ENCODE results near the gene RPS3.
A peak's percentile ranks its signal among the peaks of the same experiment; 100 is the strongest.

RPS3 gene

DNA sequence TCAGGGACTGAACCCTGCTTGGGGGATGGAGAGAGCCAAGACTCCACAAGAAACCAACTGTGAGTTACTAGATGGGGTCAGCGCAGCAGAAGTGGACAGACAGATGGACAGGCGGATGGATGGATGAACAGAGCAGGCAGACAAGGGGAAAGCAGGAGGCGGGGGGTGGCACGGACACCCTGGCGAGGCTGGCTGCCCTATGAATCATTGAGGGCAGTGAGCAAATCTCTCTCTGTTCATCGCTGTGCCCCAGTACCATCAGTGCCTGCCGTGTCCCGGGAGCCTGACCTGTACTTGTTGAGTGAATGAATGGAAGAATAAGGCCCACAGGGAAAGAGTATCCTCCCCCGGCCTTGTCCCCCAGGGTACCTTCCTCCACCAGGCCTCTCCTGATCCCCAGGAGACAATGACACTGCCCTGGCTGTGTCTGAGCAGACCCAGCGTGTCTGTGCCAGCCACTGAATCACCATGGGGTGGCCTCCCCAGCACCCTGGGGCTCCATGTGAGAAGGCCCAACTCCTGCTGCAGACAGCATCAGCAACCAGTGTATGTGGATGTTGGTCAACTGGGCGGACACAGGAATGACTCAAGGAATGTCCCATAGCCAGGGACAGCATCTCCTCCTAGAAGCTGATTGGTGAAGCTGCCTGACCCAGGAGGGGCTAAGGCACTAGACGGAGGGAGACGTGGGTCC lies 38.8 kb downstream of the RPS3 start:
- DNase-seq, result no peak

DNA sequence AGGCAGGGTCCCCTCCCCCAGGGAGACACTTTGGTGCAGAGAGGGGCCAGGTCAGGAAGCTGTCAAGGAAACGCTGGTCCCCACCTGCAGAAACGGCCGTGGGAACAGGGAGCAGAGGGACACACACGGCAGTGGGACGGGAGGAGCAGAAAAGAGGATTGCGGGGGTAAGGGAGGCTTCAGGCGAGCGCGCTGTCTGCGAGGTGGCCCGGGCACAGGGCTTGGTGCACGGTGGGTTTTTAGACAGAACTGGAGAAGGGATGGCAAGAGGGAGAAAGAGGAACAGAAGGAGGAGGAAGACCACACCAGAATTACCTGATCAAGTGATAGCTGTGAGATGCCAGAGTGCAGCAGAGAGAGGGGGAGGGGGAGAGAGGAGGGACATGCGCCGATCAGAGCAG lies 39.7 kb downstream of the RPS3 start:
- DNase-seq, result no peak

DNA sequence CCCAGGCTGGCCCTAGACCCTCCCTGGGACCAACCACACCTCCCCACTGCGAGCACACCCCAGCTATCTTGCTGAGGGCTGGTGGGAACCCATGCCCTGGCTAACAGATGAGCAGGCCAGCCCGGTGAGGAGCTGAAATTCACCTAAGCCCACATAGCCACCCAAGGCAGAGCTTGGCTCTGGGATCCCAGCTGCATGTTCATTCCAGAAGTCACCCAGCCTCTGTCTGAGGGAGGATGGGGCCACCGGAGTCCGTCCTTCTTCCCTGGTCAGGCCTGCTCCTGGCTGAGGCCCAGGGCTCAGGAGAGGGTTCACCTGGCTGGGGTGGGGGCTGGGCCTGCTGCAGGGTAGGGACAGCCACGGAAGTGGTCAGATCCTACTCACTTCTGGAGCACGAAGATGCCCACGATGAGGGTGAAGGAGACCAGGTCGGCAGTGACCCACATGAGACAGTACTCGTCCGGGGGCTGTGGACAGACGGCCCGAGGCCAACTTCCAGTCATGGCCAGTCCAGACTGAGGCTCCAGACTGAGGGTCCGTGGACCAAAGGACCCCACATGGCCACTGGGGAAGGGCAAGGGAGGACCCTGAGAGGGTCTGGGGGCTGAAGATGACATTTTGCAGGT lies 40.3 kb downstream of the RPS3 start:
- no peak for DNase-seq

DNA sequence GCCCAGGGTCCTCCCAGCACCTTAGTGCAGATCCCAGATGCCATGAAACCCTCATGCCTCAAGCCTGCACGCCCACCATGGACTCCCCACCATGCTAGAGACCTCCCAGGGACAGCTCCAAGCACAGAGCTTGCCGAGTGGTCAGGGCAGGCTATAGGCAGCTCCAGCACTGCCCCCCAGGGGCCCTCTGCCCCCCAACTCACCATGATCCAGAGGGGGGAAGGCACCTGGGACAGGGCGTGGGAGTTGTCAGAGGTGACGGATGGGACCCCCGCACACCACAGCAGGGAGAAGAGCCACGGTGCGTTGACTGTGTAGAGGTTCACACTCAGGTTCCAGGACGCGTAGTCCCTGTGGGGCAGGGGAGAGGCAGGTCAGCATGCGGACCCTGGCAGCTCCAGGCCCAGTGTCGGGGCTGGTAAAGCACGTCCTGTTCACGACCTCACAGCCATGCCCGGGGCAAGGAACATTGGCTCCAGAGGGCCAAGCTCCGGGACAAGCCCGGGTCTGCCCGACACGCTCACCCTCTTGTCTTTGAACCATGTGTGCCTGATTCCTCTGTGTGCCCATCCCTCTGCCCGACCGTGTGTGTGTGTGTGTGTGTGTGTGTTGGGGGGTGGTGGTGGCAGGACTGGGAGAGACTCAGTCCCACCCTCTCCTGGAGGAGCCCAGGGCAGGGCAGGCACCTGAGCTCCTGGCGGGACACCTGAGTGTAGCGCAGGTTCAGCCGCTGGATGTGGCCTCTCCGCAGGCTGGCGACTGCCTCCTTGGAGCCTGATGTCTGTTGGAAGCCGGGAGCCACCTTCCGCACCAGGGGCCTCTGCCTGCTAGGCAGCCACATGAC lies 41.9 kb downstream of the RPS3 start:
- no peak for DNase-seq

DNA sequence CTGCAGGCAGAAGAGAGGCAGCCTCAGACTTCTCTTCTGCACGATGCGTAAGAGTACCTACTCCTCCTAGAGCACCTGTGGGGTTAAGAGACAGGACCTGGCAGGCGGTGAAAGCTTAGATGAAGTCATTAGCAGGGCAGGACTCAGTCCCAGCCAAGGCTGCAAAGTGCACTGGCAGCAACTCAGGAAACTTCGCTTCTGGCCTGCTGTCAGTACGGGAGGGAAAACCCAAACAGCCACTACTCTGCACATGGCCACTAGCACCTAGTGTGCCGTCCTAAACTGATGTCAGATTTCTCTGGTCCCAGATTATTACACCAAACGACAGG lies 42.5 kb downstream of the RPS3 start:
- no peak for DNase-seq

DNA sequence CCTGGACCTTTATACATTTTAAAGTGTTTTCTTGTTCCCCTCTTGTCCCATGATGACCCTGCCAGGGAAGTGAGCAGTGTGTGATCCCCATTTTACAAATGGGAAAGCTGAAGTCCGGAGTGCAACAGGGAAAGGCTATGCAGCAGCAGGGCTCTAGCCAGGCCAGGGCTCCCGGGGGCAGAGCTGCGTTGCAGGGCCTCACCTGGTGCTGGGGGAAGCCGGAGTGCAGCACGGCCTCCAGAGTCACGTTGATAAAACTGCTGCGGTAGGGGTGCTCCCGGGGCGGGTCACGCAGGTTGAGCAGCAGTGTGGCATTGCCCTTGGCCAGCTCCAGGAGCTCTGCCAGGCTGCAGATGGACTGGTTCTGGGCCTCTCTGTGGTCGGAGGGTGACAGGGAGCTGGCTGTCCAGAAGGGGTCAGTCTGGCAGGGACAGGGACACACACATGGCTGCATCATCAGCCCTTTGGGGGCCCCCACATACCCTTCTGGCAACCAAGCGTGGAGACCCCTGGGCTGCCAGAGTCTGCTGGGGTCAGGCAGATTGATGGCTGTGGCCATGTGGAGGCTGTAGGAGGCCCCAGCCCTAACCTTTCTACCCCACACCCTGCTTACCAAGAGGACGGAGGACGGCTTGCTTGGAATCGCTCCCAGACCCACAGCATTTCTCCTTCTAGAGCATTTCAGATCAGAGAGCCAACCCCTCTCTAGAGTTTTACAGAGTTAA lies 43.0 kb downstream of the RPS3 start:
- no peak for DNase-seq

DNA sequence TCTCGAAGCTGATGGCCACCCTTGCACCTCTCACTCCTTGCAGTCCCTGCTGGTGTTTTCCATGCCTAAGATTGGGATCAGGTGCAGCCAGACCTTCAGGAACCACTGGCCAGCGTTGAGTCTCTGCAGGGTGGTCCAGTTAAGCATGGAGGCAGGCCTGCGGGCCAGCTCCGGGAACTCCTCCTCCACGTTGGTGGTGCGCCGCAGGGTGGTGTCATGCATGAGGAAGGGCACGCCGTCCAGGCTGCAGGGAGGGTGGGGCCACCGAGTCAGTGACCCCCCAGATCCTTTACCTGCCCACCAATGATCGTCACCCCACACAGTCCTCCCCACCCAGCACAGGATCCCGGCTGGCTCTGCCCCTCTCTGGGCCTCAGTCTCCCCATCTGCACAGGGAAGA lies 43.7 kb downstream of the RPS3 start:
- DNase-seq, result no peak

DNA sequence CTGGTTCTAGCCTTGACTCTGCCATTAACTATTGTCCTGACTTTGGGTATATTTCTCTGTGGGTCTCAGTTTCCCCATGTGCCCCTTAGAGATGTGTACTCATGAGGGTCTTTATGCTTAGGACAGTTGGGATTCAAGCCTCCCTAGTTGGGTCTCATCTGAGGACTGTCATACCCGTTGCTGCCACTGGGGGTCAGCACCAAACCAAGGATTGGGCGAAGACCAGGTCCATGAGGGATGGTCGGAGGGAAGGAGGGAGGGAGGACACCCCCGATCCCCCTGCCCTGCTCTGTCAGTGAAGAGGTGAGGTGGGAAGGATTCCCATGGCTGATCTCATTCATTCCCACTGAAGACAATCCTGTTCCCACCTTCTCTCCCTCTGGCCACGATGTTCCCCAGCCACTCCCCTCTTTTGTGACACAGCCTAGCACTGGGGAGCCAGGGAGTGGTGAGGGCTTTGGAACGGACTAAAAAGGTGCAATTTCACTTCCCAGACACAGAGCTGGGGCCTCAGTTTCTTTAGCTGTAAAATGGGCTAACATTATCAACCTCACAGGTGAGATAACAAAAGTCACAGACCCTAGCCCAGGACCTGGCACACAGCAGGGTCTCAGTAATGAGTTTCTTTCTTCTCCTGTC lies 46.1 kb downstream of the RPS3 start:
- peak; percentile 81 for DNase-seq

DNA sequence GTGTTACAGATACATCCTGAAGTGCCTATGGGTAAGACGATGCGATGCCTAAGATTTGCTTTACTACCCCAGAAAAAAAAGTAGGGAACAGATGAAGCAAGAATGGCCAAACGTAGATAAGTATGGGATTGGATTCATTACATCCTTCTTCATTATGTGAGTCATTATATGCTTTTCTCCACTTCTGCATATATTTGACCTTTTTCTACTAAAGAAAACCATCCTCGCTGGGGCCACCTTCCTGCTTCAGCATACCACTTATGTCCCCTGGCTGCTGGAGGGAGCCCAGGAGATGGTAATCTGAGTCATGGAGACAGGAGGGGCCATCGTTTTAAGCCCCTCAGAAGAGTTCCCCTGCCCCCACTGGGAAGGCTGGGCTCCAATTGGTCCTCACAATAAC lies 48.1 kb downstream of the RPS3 start:
- no peak for DNase-seq

DNA sequence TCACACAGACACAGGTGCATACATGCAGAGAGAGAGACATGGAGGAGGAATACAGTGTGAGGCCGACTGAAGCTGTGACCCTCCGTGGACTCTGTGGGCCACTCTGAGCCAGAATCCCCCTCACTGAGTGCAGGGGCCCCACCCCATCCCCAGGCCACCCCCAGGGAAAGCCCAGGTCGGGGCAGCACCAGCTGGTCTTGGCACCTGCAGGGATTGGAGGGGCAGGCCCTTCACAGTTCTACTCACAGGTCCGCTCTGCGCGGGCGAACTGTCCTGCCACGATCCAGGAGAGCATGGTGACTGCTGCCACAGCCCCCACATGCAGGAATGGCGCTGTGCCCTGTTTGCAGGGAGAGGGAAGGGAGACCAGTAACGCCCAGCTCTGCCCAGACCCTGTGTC lies 50.0 kb downstream of the RPS3 start:
- DNase-seq, result no peak

DNA sequence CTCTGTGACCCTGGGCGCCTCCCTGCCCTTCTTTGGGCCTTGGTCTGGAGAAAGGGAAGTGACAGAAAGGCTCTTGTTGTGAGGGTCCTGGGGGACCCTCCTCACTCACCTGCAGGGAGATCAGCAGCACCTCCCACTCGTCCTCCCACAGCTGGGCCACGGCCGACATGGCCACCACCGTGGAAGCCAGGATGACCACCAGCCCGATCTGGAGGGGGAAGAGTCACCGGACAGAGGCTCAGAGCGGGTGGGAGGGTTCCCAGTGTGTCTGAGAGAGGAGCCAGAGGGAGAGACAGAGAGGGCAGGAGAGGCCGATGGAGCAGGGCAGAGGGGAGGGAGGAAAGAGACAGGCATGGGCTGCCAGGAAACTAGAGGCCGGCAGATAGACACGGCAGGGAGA lies 50.5 kb downstream of the RPS3 start:
- no peak for DNase-seq

DNA sequence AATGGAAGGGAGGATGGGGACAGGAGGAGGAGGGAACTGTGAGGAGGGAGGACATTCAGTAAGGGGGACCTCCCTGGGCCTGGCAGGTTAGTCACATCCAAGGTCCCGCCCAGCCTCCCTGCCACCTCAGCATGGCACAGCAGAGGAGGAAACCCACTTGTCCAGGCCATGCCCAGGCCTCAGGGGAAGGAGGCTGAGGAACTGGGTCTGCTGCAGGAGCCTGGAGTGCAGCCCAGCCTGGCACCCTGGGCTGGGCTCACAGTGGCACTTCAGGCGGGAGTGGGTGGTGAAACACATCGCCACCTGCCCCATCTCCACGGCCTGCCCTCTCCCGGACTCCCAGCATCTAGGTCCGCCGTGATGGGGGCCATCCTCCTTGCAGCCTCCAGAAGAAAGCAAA lies 50.9 kb downstream of the RPS3 start:
- no peak for DNase-seq

DNA sequence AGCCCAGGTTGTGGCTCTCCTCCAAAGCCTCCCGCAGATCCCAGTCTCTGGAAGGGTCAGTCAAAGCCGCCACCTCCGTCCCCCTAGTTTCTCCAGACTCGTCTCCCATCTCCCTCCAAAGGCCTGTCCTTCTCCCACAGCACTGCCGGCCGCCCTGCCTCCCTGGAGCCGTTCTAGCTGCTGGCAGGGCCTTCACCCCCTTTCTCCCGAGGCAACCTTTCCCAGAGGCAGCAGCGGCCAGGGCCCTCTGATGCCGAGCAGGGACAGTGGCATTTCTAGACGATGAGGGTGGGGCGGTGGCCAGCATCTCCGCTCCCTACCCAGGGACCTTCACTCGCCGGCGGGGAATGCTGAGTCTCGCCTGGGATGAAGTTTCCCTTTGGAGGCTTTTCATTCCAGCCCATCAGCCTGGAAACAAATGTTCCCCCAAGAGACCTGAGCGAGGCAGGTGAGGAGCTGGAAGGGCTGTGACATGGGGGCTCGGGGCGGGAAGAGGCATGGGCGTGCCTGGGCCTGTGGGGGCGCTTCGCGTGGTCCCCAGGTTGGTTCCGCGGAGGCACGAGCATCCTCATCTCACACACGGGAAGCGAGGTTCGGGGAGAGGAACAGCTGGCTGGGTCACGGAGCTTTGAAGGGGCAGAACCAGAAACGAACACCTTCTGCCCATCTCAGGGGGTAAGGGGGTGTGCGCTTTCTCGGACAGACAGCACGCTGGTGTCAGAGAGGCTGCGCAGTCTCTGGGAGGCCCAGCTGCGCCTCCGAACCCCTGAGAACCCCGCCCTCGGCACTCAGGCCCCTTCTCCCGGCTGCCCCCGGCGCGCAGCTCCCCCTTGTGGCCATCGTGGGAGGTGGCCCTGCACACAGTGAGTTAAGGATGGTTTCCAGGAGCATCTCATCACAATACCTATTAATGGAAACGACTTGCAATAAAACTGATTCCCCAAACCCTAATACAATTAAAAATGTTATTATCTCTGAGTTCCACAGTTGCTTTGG lies 51.8 kb downstream of the RPS3 start:
- peak; percentile 79 for DNase-seq

DNA sequence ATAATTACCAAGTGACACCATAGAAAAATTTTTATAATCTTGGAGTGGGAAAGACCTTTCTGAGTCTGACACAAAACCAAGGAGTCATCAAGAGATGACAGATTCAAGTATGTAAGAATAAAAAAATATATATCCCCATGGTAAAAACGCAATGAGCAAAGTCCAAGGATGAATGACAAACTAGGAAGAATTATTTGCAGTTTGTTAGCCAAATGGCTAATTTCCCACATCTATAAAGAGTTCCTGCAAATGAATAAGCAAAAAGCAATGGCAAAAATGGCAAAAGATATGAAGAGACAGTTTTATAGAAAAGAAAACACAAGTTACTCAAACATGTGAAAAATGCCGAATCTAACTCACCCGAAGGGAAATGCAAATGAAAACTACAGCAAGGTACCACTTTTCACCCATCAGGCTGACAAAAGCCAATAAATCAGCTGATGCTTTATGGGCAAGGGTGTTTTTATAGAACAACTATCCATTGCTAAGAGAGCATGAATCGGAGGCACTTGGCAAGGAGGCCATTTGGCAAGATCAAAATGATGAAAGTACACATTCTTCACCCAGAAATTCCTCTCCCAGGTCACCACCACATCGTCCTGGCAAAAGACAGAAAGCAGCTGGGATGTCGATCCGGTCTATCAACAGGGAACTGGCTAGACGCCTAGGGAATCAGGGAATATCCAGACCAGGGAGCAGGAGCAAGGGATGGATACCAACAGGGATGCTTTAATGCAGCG lies 54.8 kb downstream of the RPS3 start:
- no peak for DNase-seq

DNA sequence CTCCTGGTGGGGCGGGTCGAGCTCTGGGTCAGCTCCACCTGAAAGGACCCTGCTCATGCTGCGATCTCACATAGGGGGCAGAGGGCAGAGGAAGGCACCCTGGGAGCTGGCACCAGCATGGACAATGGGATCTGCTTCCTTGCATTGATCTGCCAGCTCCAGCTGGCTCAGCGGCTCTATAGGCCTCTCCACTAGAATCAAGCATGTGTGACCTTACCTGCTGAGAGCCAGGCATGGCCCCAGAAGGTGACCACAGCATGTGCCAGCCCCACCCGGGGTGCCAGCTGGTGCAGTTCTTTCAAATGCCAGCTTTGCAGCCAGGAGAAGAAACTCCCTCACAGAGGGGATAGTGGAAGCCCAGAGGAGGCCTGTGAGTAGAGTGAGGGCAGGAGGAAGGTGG lies 55.7 kb downstream of the RPS3 start:
- DNase-seq, result no peak

Data from 8988T (cell line).